Amygdala (tissue), 56 donors: ENCODE results near the gene NRF1.
"Not testable (repeated sequence)": the region's sequence is repeated elsewhere in the genome, so short reads cannot be mapped to it uniquely, and the experiment has no call there.

Experiments used
- DNase-seq, 56 donors: peaks; one replicate each; lab custom pipeline; 2025; lab: John Stamatoyannopoulos, UW

The NRF1 gene

GRCh38 chr7:129793506-129794310, 182.2 kb downstream of the NRF1 start:
- no peak for DNase-seq

DNA sequence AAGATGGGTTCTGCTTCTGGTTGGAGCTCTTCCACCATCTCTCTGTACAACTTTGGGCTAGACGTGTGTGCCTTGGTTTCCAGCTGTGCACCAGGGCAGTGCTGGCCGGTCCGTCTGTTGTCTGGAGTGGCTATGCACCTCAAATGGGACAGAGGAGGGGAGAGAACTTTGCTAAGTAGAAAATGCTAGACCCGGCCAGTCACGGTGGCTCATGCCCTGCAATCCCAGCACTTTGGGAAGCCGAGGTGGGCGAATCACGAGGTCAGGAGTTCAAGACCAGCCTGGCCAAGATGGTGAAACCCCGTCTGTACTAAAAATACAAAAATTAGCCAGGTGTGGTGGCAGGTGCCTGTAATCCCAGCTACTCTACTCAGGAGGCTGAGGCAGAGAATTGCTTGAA, 182.9 kb downstream of the NRF1 start:
- DNase-seq: not testable (repeated sequence)

DNA sequence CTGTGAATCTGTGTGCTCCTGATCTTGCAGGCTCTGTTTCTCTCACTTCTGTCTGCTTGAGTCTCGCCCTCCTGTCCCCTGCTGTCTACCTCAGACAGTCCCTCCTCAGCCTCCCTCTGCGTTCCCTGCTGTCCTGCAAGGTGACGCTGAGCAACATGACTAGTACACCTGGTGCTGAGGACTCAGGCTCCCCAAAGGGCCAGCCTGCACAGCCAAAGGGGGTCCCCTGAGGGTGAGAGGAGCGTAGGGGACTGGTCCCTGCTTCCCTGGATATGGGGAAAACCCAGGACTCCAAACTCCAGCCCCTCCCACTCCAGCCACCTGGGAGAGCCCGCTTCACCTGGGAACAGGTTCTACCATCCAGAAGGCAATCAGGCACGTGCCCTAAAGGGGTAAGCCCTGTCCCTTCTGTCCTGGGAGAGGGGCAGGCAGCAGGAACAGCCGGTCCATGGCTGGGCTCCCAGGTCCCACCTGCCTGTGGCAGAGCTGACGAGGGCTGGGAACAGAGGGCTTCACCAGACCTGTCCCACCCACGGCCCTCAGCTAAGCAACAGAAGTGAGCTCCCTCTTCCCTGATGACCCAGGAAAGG, 184.8 kb downstream of the NRF1 start:
- DNase-seq: no peak

DNA sequence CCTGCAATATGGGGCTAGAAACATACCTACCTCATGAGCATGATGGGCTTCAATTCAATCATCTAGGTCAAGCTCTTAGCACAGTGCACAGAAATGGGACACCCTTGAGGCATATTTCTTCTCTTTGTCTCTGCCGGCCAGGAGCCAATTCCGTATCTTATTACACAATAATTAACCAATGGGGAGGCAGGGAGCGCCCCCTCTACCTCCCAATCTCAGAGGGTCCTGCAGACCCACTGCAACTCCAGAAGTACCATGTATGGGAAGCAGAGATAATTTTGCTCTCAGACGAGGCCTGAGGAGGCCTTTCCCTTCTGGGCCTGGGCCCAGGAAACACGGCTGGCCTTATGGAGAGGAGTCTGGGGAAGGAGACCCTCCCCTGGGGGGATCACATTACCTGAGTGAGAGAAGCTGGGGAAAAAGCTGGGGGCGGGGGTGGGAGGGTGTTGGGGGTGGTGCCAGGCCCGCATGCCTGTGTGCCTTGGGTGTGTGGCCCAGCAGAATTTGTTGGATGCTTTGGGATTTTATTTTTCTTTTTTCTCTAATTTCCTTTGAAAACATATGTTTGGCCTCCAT, 185.8 kb downstream of the NRF1 start:
- DNase-seq: no peak

GRCh38 chr7:129798616-129799349, 187.3 kb downstream of the NRF1 start:
- DNase-seq: no peak

DNA sequence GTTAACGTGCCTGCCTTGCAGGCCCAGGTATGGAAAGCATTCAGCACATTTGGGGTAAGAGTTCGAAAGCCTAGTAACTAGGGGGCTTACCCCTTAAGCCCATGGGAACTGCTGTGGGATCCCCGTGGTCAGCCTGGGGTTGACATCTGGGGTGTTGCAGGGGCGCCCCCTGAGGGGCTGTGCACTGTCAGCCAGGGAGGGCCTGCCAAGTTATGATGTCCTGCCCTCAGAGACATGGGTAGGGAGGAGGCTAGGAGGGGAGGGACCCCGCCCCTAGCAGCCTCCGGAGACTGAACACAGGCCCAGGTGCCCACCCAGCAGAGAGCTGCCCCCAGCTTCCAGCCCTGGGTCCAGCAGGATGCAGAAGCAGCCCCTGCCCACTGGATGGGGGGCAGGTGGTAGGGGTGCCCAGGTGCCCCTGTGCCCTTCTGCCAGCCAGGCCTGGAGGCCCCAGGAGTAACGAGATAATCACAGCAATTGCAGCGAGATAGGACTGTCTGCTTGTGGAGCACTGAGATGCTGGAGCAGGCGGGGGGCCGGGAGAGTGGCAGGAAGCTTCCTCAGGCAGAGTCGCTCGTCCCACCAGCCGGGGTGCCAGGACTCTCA, 187.9 kb downstream of the NRF1 start:
- no peak for DNase-seq

DNA sequence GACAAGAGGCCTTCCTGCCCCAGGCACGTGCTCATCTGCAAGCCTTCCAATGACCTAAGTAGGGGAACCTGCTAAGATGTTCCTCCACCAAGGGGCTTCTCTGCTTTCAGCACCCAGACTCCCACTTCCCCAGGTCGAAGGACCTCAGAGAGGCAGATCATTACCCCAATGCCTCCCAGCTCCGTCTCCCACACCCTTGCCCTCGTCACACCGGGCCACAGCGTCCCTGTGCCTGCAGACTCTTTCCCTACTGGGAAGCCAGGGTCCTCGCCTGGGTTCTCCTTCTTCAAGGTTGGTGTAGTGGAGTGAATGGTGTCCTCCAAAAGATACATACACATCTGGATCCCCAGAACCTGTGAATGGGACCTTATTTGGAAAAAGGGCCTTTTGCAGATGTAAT, 189.4 kb downstream of the NRF1 start:
- DNase-seq: no peak

- DNase-seq: no peak
Observed at GRCh38 chr7:129801882-129802281, 190.4 kb downstream of the NRF1 start.

DNA sequence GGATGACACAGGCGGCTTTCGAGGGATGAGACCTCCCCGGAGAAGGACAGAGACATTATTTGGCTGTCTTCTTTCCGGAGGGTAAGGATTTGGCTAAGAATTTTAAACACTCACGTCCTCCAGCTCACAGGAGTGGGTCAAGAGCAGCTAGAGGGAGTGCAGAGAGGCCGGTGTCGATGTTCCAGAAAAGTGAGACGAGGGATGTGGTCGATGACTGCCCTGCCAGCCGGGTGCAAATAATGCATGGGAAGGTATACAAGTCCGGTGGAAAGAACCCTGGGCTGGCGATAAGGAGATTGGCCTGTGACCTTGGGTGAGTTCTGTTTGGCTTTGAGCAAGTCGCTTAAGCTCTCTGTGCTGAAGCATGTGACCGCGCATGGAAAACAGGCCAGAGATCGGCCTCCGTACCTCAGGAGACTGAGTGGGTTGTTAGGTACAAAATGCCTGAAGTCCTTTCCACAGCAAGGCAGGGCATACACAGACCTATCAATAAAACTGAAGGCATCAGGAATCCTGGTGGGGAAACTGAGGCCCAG, 192.1 kb downstream of the NRF1 start:
- no peak for DNase-seq

GRCh38 chr7:129804111-129804889, 192.8 kb downstream of the NRF1 start:
- DNase-seq: no peak

- no peak for DNase-seq
Observed at GRCh38 chr7:129804890-129805719, 193.6 kb downstream of the NRF1 start.
